Neural progenitor cell (in vitro differentiated cells): Measurements from ENCODE around the gene ANKRD35. TPM values are rescaled to one million over a fixed set of nuclear protein-coding genes. Genes with fewer than 3 reads are reported as not detected.

ENCODE experiments used
- DNase-seq: peaks from one replicate; pipeline ENCODE4 v3.0.0-alpha.2; 2016; ENCODE audit warnings: low spot score
- H2AFZ ChIP-seq: fragments of 200-600 bp; sonication (generic); replicated peaks from 2 replicates; pipeline ENCODE4 v1.6.1; 2016; ENCODE audit warnings: antibody characterized with exemption
- H3F3A ChIP-seq: fragments of 200-600 bp; sonication (generic); 2 replicates; pipeline ENCODE4 v1.6.1; 2016; ENCODE audit warnings: antibody characterized with exemption, low read depth
- H3K27ac ChIP-seq: fragments of 200-600 bp; sonication (generic); 2 replicates; pipeline ENCODE4 v1.5.1; 2016; ENCODE audit warnings: mild to moderate bottlenecking
- H3K27me3 ChIP-seq: fragments of 200-600 bp; sonication (generic); 2 replicates; pipeline ENCODE4 v1.6.1; 2016; ENCODE audit warnings: mild to moderate bottlenecking, moderate library complexity
- H3K36me3 ChIP-seq: fragments of 200-600 bp; sonication (generic); 2 replicates; pipeline ENCODE4 v1.5.1; 2016
- H3K4me1 ChIP-seq: fragments of 200-600 bp; sonication (generic); 2 replicates; pipeline ENCODE4 v1.6.1; 2016; ENCODE audit warnings: mixed run types
- H3K4me2 ChIP-seq: fragments of 200-600 bp; sonication (generic); 2 replicates; pipeline ENCODE4 v1.6.1; 2016
- H3K4me3 ChIP-seq: fragments of 200-600 bp; sonication (generic); 2 replicates; pipeline ENCODE4 v1.5.1; 2016
- H3K79me2 ChIP-seq: fragments of 200-600 bp; sonication (generic); 2 replicates; pipeline ENCODE4 v1.6.1; 2016; ENCODE audit warnings: low read depth
- H3K9ac ChIP-seq: fragments of 200-600 bp; sonication (generic); 2 replicates; pipeline ENCODE4 v1.6.1; 2016
- H3K9me3 ChIP-seq: fragments of 200-600 bp; sonication (generic); 2 replicates; pipeline ENCODE4 v1.5.1; 2016; ENCODE audit warnings: low read depth
- H4K20me1 ChIP-seq: fragments of 200-600 bp; sonication (generic); 2 replicates; pipeline ENCODE4 v1.6.1; 2016; ENCODE audit warnings: low read depth
- H3K27ac Mint-ChIP-seq: 3 replicates; pipeline ENCODE4 v1.8.0; 2021; ENCODE audit warnings: mixed read lengths
- H3K27me3 Mint-ChIP-seq: 2 replicates; pipeline ENCODE4 v1.8.0; 2022; ENCODE audit warnings: low read depth, mild to moderate bottlenecking, inconsistent platforms, moderate library complexity, mixed read lengths; ENCODE audit not compliant: insufficient read depth
- H3K36me3 Mint-ChIP-seq: 3 replicates; pipeline ENCODE4 v1.8.0; 2021; ENCODE audit warnings: mixed read lengths
- H3K4me1 Mint-ChIP-seq: 3 replicates; pipeline ENCODE4 v1.8.0; 2021; ENCODE audit warnings: mixed read lengths
- H3K4me3 Mint-ChIP-seq: 3 replicates; pipeline ENCODE4 v1.8.0; 2021; ENCODE audit warnings: mild to moderate bottlenecking, moderate library complexity, mixed read lengths
- H3K9me3 Mint-ChIP-seq: 3 replicates; pipeline ENCODE4 v1.8.0; 2020; ENCODE audit warnings: mixed read lengths
- EZH2 ChIP-seq: fragments of 200-600 bp; sonication (generic); IDR thresholded peaks from 2 replicates; pipeline ENCODE4 v1.6.1; 2017; ENCODE audit warnings: antibody characterized with exemption, mild to moderate bottlenecking, moderate library complexity
- EZH2phosphoT487 ChIP-seq: fragments of 200-600 bp; sonication (generic); IDR thresholded peaks from 2 replicates; pipeline ENCODE4 v1.6.1; 2017; ENCODE audit warnings: antibody characterized with exemption
- total RNA-seq: library from RNA; depleted of rRNA; stranded (reverse); fragments of >200 nt; gene quantifications from 2 replicates; pipeline ENCODE4 v1.2.3, GENCODE V29; 2015; ENCODE audit warnings: low replicate concordance
- TF ChIP-seq, protein P1 (sequence below): fragments of 200-600 bp; sonication (generic); IDR thresholded peaks from 2 replicates; pipeline ENCODE4 v1.5.1; 2017; ENCODE audit warnings: antibody characterized with exemption, mild to moderate bottlenecking

ANKRD35 gene
- total RNA-seq, 1 donor from 2014 or later: 1.1 TPM

DNA sequence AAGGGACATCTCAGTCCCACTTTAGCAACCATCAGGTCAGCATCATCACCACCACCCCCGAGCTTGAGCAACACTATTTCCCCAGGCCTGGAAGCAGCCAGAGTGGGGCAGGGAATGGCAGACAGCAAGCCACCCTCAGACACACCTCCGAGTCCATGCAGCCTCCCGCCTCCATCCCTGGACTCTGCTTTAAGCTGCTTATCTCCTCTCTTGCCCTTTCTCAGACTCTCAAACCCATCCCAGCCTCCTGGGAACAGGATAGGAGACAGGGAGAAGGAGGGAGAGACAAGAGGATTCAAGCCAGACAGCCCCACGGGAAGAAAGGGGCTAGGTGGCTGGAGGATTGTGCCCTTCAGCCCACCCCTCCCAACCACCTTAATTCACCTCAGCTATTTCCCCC lies 28.5 kb downstream of the ANKRD35 start:
- Histone ChIP-seq H3F3A (peaks cover 22% of the 10 kb centered on the region), H3K4me3 (no peak overlapping the region), H4K20me1 (no peaks in the 10 kb centered on the region), H2AFZ (no peak overlapping the region), H3K27me3 (no peaks in the 10 kb centered on the region), H3K36me3 (no peaks in the 10 kb centered on the region), H3K27ac (no peak overlapping the region), H3K9me3 (no peaks in the 10 kb centered on the region), H3K4me2 (no peak overlapping the region), H3K9ac (no peak overlapping the region), H3K4me1 (no peaks in the 10 kb centered on the region), H3K79me2 (peaks cover 15% of the 10 kb centered on the region)
- no peak overlapping the region for H3K27ac Mint-ChIP-seq
- no peaks in the 10 kb centered on the region for H3K27me3 Mint-ChIP-seq
- no peak for DNase-seq
- peak overlapping the region; percentile 98 for H3K4me3 Mint-ChIP-seq
- TF ChIP-seq EZH2: no peak
- TF ChIP-seq EZH2phosphoT487: no peak
- TF ChIP-seq, protein P1, sequence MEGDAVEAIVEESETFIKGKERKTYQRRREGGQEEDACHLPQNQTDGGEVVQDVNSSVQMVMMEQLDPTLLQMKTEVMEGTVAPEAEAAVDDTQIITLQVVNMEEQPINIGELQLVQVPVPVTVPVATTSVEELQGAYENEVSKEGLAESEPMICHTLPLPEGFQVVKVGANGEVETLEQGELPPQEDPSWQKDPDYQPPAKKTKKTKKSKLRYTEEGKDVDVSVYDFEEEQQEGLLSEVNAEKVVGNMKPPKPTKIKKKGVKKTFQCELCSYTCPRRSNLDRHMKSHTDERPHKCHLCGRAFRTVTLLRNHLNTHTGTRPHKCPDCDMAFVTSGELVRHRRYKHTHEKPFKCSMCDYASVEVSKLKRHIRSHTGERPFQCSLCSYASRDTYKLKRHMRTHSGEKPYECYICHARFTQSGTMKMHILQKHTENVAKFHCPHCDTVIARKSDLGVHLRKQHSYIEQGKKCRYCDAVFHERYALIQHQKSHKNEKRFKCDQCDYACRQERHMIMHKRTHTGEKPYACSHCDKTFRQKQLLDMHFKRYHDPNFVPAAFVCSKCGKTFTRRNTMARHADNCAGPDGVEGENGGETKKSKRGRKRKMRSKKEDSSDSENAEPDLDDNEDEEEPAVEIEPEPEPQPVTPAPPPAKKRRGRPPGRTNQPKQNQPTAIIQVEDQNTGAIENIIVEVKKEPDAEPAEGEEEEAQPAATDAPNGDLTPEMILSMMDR: no peak
- H3K4me1 Mint-ChIP-seq: peaks cover 10% of the 10 kb centered on the region
- peaks cover 35% of the 10 kb centered on the region for H3K36me3 Mint-ChIP-seq
- H3K9me3 Mint-ChIP-seq: no peaks in the 10 kb centered on the region

DNA sequence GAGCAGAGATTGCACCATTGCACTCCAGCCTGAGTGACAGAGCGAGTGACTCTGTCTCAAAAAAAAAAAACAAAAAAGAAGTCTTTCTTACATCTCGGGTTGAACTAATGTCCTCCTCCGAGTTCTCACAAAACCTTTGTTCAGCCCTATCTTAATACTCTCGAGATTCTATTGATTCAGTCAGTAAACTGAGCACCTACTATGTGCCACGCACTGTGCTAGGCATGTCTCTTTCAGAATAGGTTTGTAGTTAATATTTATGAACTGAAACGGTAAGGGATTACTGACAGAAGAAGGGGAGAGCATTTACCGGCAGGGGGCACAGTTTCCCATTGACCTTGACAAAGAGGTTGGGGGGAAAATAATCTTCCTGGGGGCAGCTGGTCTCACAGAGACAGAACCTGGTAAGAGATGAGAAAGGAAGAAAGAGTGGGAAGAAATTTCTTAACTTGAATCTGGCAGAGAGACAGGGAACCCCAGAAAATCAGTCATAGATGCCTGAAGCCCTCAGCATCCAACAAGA lies 30.2 kb downstream of the ANKRD35 start:
- Mint-ChIP-seq H3K27me3 (no peaks in the 10 kb centered on the region), H3K9me3 (no peaks in the 10 kb centered on the region), H3K4me1 (peaks cover 6% of the 10 kb centered on the region), H3K27ac (no peak overlapping the region), H3K36me3 (peaks cover 46% of the 10 kb centered on the region), H3K4me3 (peak overlapping the region; percentile 36)
- Histone ChIP-seq H3K79me2 (peaks cover 15% of the 10 kb centered on the region), H3F3A (peaks cover 16% of the 10 kb centered on the region), H3K27ac (no peak overlapping the region), H4K20me1 (no peaks in the 10 kb centered on the region), H3K9ac (no peak overlapping the region), H3K36me3 (no peaks in the 10 kb centered on the region), H3K9me3 (no peaks in the 10 kb centered on the region), H3K4me3 (no peak overlapping the region), H3K27me3 (no peaks in the 10 kb centered on the region), H2AFZ (no peak overlapping the region), H3K4me1 (no peaks in the 10 kb centered on the region), H3K4me2 (no peak overlapping the region)
- TF ChIP-seq, protein P1: no peak
- no peak for TF ChIP-seq EZH2phosphoT487
- no peak for TF ChIP-seq EZH2
- DNase-seq: no peak

- peaks cover 3% of the 10 kb centered on the region for H3K4me1 Mint-ChIP-seq
- no peak overlapping the region for H3K4me3 Mint-ChIP-seq
- no peak overlapping the region for H3K27ac ChIP-seq
- H2AFZ ChIP-seq: no peak overlapping the region
- H3K9me3 ChIP-seq: no peaks in the 10 kb centered on the region
- H3K36me3 ChIP-seq: no peaks in the 10 kb centered on the region
- H4K20me1 ChIP-seq: no peaks in the 10 kb centered on the region
- no peak overlapping the region for H3K9ac ChIP-seq
- H3K9me3 Mint-ChIP-seq: no peaks in the 10 kb centered on the region
- no peak overlapping the region for H3K4me3 ChIP-seq
- peak; percentile 20 for DNase-seq
- peaks cover 2% of the 10 kb centered on the region for H3K27me3 Mint-ChIP-seq
- H3K79me2 ChIP-seq: no peaks in the 10 kb centered on the region
- H3K4me2 ChIP-seq: no peak overlapping the region
- H3K4me1 ChIP-seq: no peaks in the 10 kb centered on the region
- TF ChIP-seq EZH2: no peak
- TF ChIP-seq, protein P1: peak; percentile 51
- no peak for TF ChIP-seq EZH2phosphoT487
- H3F3A ChIP-seq: peaks cover 22% of the 10 kb centered on the region
- peaks cover 33% of the 10 kb centered on the region for H3K36me3 Mint-ChIP-seq
- H3K27me3 ChIP-seq: peaks cover 8% of the 10 kb centered on the region
- no peak overlapping the region for H3K27ac Mint-ChIP-seq
Measured at GRCh38 chr1:145849356-145850160, 36.1 kb downstream of the ANKRD35 start.
